Stimulated activated CD8-positive, alpha-beta memory T cell treated with anti-CD3 and anti-CD28 coated beads, Interleukin-2, amount 100 ng/mL, for 1 hour (primary cell): Measurements from ENCODE around the gene DPT.

Experiments
- DNase-seq, 2 donors: peaks; one replicate each; pipeline ENCODE4 v3.0.0-alpha.2; 2020; ENCODE audit warnings: low read depth in 2 of 2

The DPT gene

GRCh38 chr1:168665975-168666374, 63.0 kb downstream of the DPT start:
- DNase-seq: no peak

- DNase-seq: no peak
Observed at GRCh38 chr1:168664069-168664834, 64.8 kb downstream of the DPT start.

GRCh38 chr1:168656485-168656884, 72.5 kb downstream of the DPT start:
- no peak for DNase-seq

- no peak for DNase-seq
Observed at GRCh38 chr1:168654198-168654915, 74.6 kb downstream of the DPT start.

GRCh38 chr1:168653567-168653966, 75.4 kb downstream of the DPT start:
- DNase-seq: no peak

GRCh38 chr1:168645721-168646120, 83.3 kb downstream of the DPT start:
- no peak for DNase-seq
